ENCODE results near the gene FBXL17.

DNA sequence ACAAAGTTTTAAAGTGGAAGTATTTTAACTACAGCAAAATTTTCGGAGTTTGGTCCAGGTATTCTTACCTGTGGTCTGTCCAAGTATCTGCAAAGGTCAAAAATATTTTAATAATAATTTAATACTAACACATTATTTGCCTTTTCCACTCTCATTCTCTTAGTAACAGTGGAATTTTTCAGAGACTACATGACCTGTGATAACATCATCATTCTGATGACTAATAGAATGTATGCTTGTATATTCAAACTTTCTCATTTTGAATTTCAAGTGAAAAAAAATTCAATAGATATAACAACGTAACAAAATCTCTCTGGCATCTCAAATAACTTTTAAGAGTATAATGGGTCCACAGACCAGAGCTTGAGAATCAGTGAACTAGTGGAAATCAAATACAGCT, 78.3 kb downstream of the FBXL17 start:
- TF ChIP-seq, protein P1, sequence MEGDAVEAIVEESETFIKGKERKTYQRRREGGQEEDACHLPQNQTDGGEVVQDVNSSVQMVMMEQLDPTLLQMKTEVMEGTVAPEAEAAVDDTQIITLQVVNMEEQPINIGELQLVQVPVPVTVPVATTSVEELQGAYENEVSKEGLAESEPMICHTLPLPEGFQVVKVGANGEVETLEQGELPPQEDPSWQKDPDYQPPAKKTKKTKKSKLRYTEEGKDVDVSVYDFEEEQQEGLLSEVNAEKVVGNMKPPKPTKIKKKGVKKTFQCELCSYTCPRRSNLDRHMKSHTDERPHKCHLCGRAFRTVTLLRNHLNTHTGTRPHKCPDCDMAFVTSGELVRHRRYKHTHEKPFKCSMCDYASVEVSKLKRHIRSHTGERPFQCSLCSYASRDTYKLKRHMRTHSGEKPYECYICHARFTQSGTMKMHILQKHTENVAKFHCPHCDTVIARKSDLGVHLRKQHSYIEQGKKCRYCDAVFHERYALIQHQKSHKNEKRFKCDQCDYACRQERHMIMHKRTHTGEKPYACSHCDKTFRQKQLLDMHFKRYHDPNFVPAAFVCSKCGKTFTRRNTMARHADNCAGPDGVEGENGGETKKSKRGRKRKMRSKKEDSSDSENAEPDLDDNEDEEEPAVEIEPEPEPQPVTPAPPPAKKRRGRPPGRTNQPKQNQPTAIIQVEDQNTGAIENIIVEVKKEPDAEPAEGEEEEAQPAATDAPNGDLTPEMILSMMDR (IDR thresholded peaks at IDR 0.05; ENCODE audit: insufficient read depth, low read depth, low read length), result no peak
- no peak for TF ChIP-seq EZH2 (IDR thresholded peaks at IDR 0.05; ENCODE audit: insufficient read depth, low read length)
